ENCODE results near the gene PDE3A.
"Not testable (repeated sequence)": the region's sequence is repeated elsewhere in the genome, so short reads cannot be mapped to it uniquely, and the experiment has no call there.

The PDE3A gene

GRCh38 chr12:20383612-20384011, 15.3 kb downstream of the PDE3A start:
- no peak for DNase-seq
- Histone ChIP-seq H3K9ac (ENCODE audit: low read length) (no peak overlapping the region), H3K27ac (ENCODE audit: low read depth, low read length) (no peak overlapping the region), H4K12ac (ENCODE audit: low read depth, low read length) (no peak overlapping the region), H3K23ac (ENCODE audit: low read length) (no peak overlapping the region), H4K8ac (ENCODE audit: low read depth, low read length) (no peak overlapping the region), H3K4me1 (ENCODE audit: control insufficient read depth in 1 of 2, insufficient read depth in 2 of 2, low read length in 2 of 2) (no peaks in the 10 kb centered on the region), H3K18ac (ENCODE audit: low read length) (no peak overlapping the region), H4K91ac (ENCODE audit: low read depth, low read length) (no peak overlapping the region), H3K4me2 (ENCODE audit: low read length) (no peak overlapping the region), H2AK5ac (ENCODE audit: low read length) (no peak overlapping the region), H3K27me3 (ENCODE audit: insufficient read depth, low read length) (no peaks in the 10 kb centered on the region), H2BK5ac (ENCODE audit: low read depth, low read length, poor library complexity) (no peak overlapping the region), H3K79me1 (ENCODE audit: low read length) (no peaks in the 10 kb centered on the region), H3K4ac (ENCODE audit: low read depth, low read length) (no peak overlapping the region), H3K36me3 (ENCODE audit: control insufficient read depth in 1 of 2, insufficient read depth in 2 of 2, low read length in 2 of 2) (no peaks in the 10 kb centered on the region), H2BK120ac (ENCODE audit: insufficient read depth, low read length, poor library complexity) (no peak overlapping the region), H3K9me3 (ENCODE audit: insufficient read depth, low read depth, low read length) (no peaks in the 10 kb centered on the region), H3K14ac (ENCODE audit: low read length) (no peak overlapping the region), H2BK12ac (ENCODE audit: low read length) (no peak overlapping the region), H2AFZ (ENCODE audit: insufficient read depth, low read length, poor library complexity) (no peak overlapping the region), H3K4me3 (ENCODE audit: low read depth, low read length) (no peak overlapping the region), H3K79me2 (ENCODE audit: control insufficient read depth, insufficient read depth, low read length, poor library complexity) (no peaks in the 10 kb centered on the region)
- WGBS (ENCODE audit: extremely low coverage, insufficient coverage, insufficient read length): no CpG with 5 or more reads among the region's 2 CpGs

- H4K91ac ChIP-seq (ENCODE audit: low read depth, low read length); H2BK12ac ChIP-seq (ENCODE audit: low read length); H3K4ac ChIP-seq (ENCODE audit: low read depth, low read length); H3K79me2 ChIP-seq (ENCODE audit: control insufficient read depth, insufficient read depth, low read length, poor library complexity); H3K27ac ChIP-seq (ENCODE audit: low read depth, low read length); H3K36me3 ChIP-seq (ENCODE audit: control insufficient read depth in 1 of 2, insufficient read depth in 2 of 2, low read length in 2 of 2); H4K8ac ChIP-seq (ENCODE audit: low read depth, low read length); H3K79me1 ChIP-seq (ENCODE audit: low read length); H2AK5ac ChIP-seq (ENCODE audit: low read length); H3K27me3 ChIP-seq (ENCODE audit: insufficient read depth, low read length); H2AFZ ChIP-seq (ENCODE audit: insufficient read depth, low read length, poor library complexity); H3K23ac ChIP-seq (ENCODE audit: low read length); H3K9me3 ChIP-seq (ENCODE audit: insufficient read depth, low read depth, low read length); DNase-seq; H2BK120ac ChIP-seq (ENCODE audit: insufficient read depth, low read length, poor library complexity); H3K9ac ChIP-seq (ENCODE audit: low read length); H3K4me2 ChIP-seq (ENCODE audit: low read length); H3K14ac ChIP-seq (ENCODE audit: low read length); H3K4me1 ChIP-seq (ENCODE audit: control insufficient read depth in 1 of 2, insufficient read depth in 2 of 2, low read length in 2 of 2); H3K18ac ChIP-seq (ENCODE audit: low read length); H2BK5ac ChIP-seq (ENCODE audit: low read depth, low read length, poor library complexity); H4K12ac ChIP-seq (ENCODE audit: low read depth, low read length); H3K4me3 ChIP-seq (ENCODE audit: low read depth, low read length): not testable (repeated sequence)
- no CpG with 5 or more reads among the region's 6 CpGs for WGBS (ENCODE audit: extremely low coverage, insufficient coverage, insufficient read length)
Observed at GRCh38 chr12:20384836-20385235, 16.5 kb downstream of the PDE3A start.

GRCh38 chr12:20390846-20391245, 22.5 kb downstream of the PDE3A start:
- H3K9me3 ChIP-seq (ENCODE audit: insufficient read depth, low read depth, low read length): no peaks in the 10 kb centered on the region
- no peak overlapping the region for H3K14ac ChIP-seq (ENCODE audit: low read length)
- H3K23ac ChIP-seq (ENCODE audit: low read length): no peak overlapping the region
- no peaks in the 10 kb centered on the region for H3K36me3 ChIP-seq (ENCODE audit: control insufficient read depth in 1 of 2, insufficient read depth in 2 of 2, low read length in 2 of 2)
- no peak overlapping the region for H3K27ac ChIP-seq (ENCODE audit: low read depth, low read length)
- H3K27me3 ChIP-seq (ENCODE audit: insufficient read depth, low read length): no peaks in the 10 kb centered on the region
- H3K79me1 ChIP-seq (ENCODE audit: low read length): no peaks in the 10 kb centered on the region
- H3K79me2 ChIP-seq (ENCODE audit: control insufficient read depth, insufficient read depth, low read length, poor library complexity): no peaks in the 10 kb centered on the region
- no peak overlapping the region for H3K4ac ChIP-seq (ENCODE audit: low read depth, low read length)
- no peak overlapping the region for H4K12ac ChIP-seq (ENCODE audit: low read depth, low read length)
- no CpG with 5 or more reads among the region's 4 CpGs for WGBS (ENCODE audit: extremely low coverage, insufficient coverage, insufficient read length)
- no peak overlapping the region for H3K18ac ChIP-seq (ENCODE audit: low read length)
- H2BK12ac ChIP-seq (ENCODE audit: low read length): no peak overlapping the region
- H3K4me1 ChIP-seq (ENCODE audit: control insufficient read depth in 1 of 2, insufficient read depth in 2 of 2, low read length in 2 of 2): no peaks in the 10 kb centered on the region
- H2BK120ac ChIP-seq (ENCODE audit: insufficient read depth, low read length, poor library complexity): no peak overlapping the region
- no peak overlapping the region for H2AFZ ChIP-seq (ENCODE audit: insufficient read depth, low read length, poor library complexity)
- DNase-seq: no peak
- H2AK5ac ChIP-seq (ENCODE audit: low read length): no peak overlapping the region
- no peak overlapping the region for H2BK5ac ChIP-seq (ENCODE audit: low read depth, low read length, poor library complexity)
- H4K91ac ChIP-seq (ENCODE audit: low read depth, low read length): no peak overlapping the region
- H3K4me2 ChIP-seq (ENCODE audit: low read length): no peak overlapping the region
- H4K8ac ChIP-seq (ENCODE audit: low read depth, low read length): no peak overlapping the region
- H3K9ac ChIP-seq (ENCODE audit: low read length): no peak overlapping the region
- no peak overlapping the region for H3K4me3 ChIP-seq (ENCODE audit: low read depth, low read length)

- Histone ChIP-seq H3K4me2 (ENCODE audit: low read length) (no peak overlapping the region), H3K4me1 (ENCODE audit: control insufficient read depth in 1 of 2, insufficient read depth in 2 of 2, low read length in 2 of 2) (no peaks in the 10 kb centered on the region), H3K18ac (ENCODE audit: low read length) (no peak overlapping the region), H3K23ac (ENCODE audit: low read length) (no peak overlapping the region), H3K79me2 (ENCODE audit: control insufficient read depth, insufficient read depth, low read length, poor library complexity) (no peaks in the 10 kb centered on the region), H3K9me3 (ENCODE audit: insufficient read depth, low read depth, low read length) (no peaks in the 10 kb centered on the region), H3K27ac (ENCODE audit: low read depth, low read length) (no peak overlapping the region), H4K91ac (ENCODE audit: low read depth, low read length) (no peak overlapping the region), H3K4ac (ENCODE audit: low read depth, low read length) (no peak overlapping the region), H4K8ac (ENCODE audit: low read depth, low read length) (no peak overlapping the region), H2BK5ac (ENCODE audit: low read depth, low read length, poor library complexity) (no peak overlapping the region), H2BK12ac (ENCODE audit: low read length) (no peak overlapping the region), H3K4me3 (ENCODE audit: low read depth, low read length) (no peak overlapping the region), H3K27me3 (ENCODE audit: insufficient read depth, low read length) (no peaks in the 10 kb centered on the region), H2AK5ac (ENCODE audit: low read length) (no peak overlapping the region), H2BK120ac (ENCODE audit: insufficient read depth, low read length, poor library complexity) (no peak overlapping the region), H3K14ac (ENCODE audit: low read length) (no peak overlapping the region), H2AFZ (ENCODE audit: insufficient read depth, low read length, poor library complexity) (no peak overlapping the region), H4K12ac (ENCODE audit: low read depth, low read length) (no peak overlapping the region), H3K79me1 (ENCODE audit: low read length) (no peaks in the 10 kb centered on the region), H3K36me3 (ENCODE audit: control insufficient read depth in 1 of 2, insufficient read depth in 2 of 2, low read length in 2 of 2) (no peaks in the 10 kb centered on the region), H3K9ac (ENCODE audit: low read length) (no peak overlapping the region)
- DNase-seq: no peak
Observed at GRCh38 chr12:20392339-20392738, 24.0 kb downstream of the PDE3A start.

- Histone ChIP-seq H3K36me3 (ENCODE audit: control insufficient read depth in 1 of 2, insufficient read depth in 2 of 2, low read length in 2 of 2) (no peaks in the 10 kb centered on the region), H2AFZ (ENCODE audit: insufficient read depth, low read length, poor library complexity) (no peak overlapping the region)
Observed at GRCh38 chr12:20393707-20394106, 25.4 kb downstream of the PDE3A start.

More at GRCh38 chr12:20393707-20394106, 25.4 kb downstream of the PDE3A start:
- H3K14ac ChIP-seq (ENCODE audit: low read length): no peak overlapping the region
- H4K8ac ChIP-seq (ENCODE audit: low read depth, low read length): no peak overlapping the region
- no peaks in the 10 kb centered on the region for H3K79me2 ChIP-seq (ENCODE audit: control insufficient read depth, insufficient read depth, low read length, poor library complexity)
- no peak overlapping the region for H3K4ac ChIP-seq (ENCODE audit: low read depth, low read length)
- H3K9me3 ChIP-seq (ENCODE audit: insufficient read depth, low read depth, low read length): no peaks in the 10 kb centered on the region
- no peak overlapping the region for H4K12ac ChIP-seq (ENCODE audit: low read depth, low read length)
- no peak for DNase-seq
- H2AK5ac ChIP-seq (ENCODE audit: low read length): no peak overlapping the region
- no peak overlapping the region for H3K23ac ChIP-seq (ENCODE audit: low read length)
- no peak overlapping the region for H3K4me3 ChIP-seq (ENCODE audit: low read depth, low read length)
- no peak overlapping the region for H4K91ac ChIP-seq (ENCODE audit: low read depth, low read length)
- no peak overlapping the region for H3K9ac ChIP-seq (ENCODE audit: low read length)
- H3K18ac ChIP-seq (ENCODE audit: low read length): no peak overlapping the region
- H3K27me3 ChIP-seq (ENCODE audit: insufficient read depth, low read length): no peaks in the 10 kb centered on the region
- no peaks in the 10 kb centered on the region for H3K79me1 ChIP-seq (ENCODE audit: low read length)
- no CpG with 5 or more reads among the region's 5 CpGs for WGBS (ENCODE audit: extremely low coverage, insufficient coverage, insufficient read length)
- H3K4me2 ChIP-seq (ENCODE audit: low read length): no peak overlapping the region
- H2BK120ac ChIP-seq (ENCODE audit: insufficient read depth, low read length, poor library complexity): no peak overlapping the region
- H3K27ac ChIP-seq (ENCODE audit: low read depth, low read length): no peak overlapping the region
- H2BK5ac ChIP-seq (ENCODE audit: low read depth, low read length, poor library complexity): no peak overlapping the region
- H3K4me1 ChIP-seq (ENCODE audit: control insufficient read depth in 1 of 2, insufficient read depth in 2 of 2, low read length in 2 of 2): no peaks in the 10 kb centered on the region
- H2BK12ac ChIP-seq (ENCODE audit: low read length): no peak overlapping the region

Measured in trophoblast cell (in vitro differentiated cells and primary cell).